ENCODE results near the gene ZNF423.
A peak's percentile ranks its signal among the peaks of the same experiment; 100 is the strongest.

The ZNF423 gene

GRCh38 chr16:49454426-49455180, 401.3 kb downstream of the ZNF423 start:
- Histone ChIP-seq H3K36me3 (no peaks in the 10 kb centered on the region), H3K4me3 (no peak overlapping the region), H3K4me1 (no peaks in the 10 kb centered on the region), H3K9me3 (no peaks in the 10 kb centered on the region), H3K27me3 (peaks cover 0 to 29% of the 10 kb centered on the region in 2 donors), H3K27ac (no peak overlapping the region)
- peak in 1 of 2 donors; percentile 40 for DNase-seq
- intact Hi-C loops (cut with DNase I; ENCODE audit: low total_unique reads): no loop called here
- no peak for TF ChIP-seq CTCF (IDR thresholded peaks at IDR 0.05)

GRCh38 chr16:49453983-49454382, 401.9 kb downstream of the ZNF423 start:
- Histone ChIP-seq H3K4me1 (no peaks in the 10 kb centered on the region), H3K27ac (no peak overlapping the region), H3K27me3 (peaks cover 0 to 29% of the 10 kb centered on the region in 2 donors), H3K4me3 (no peak overlapping the region), H3K9me3 (no peaks in the 10 kb centered on the region), H3K36me3 (no peaks in the 10 kb centered on the region)
- intact Hi-C loops (cut with DNase I; ENCODE audit: low total_unique reads): no loop called here
- DNase-seq: peak in 1 of 2 donors; percentile 15
- no peak for TF ChIP-seq CTCF (IDR thresholded peaks at IDR 0.05)

GRCh38 chr16:49453021-49453420, 402.9 kb downstream of the ZNF423 start:
- H3K27ac ChIP-seq: no peak overlapping the region
- TF ChIP-seq CTCF (IDR thresholded peaks at IDR 0.05): no peak
- intact Hi-C loops (cut with DNase I; ENCODE audit: low total_unique reads): no loop called here

GRCh38 chr16:49452578-49452977, 403.3 kb downstream of the ZNF423 start:
- Histone ChIP-seq H3K27ac (no peak overlapping the region), H3K9me3 (no peaks in the 10 kb centered on the region), H3K4me3 (no peak overlapping the region), H3K36me3 (no peaks in the 10 kb centered on the region), H3K4me1 (no peaks in the 10 kb centered on the region), H3K27me3 (peaks cover 0 to 29% of the 10 kb centered on the region in 2 donors)
- peak in 1 of 2 donors; percentile 38 for DNase-seq
- TF ChIP-seq CTCF (IDR thresholded peaks at IDR 0.05): no peak
- intact Hi-C loops (cut with DNase I; ENCODE audit: low total_unique reads): no loop called here

More at GRCh38 chr16:49453021-49453420, 402.9 kb downstream of the ZNF423 start:
- H3K36me3 ChIP-seq: no peaks in the 10 kb centered on the region
- DNase-seq: peak in 1 of 2 donors; percentile 28
- no peaks in the 10 kb centered on the region for H3K4me1 ChIP-seq
- no peak overlapping the region for H3K4me3 ChIP-seq
- H3K27me3 ChIP-seq: peaks cover 0 to 29% of the 10 kb centered on the region in 2 donors
- H3K9me3 ChIP-seq: no peaks in the 10 kb centered on the region

- peak in 1 of 2 donors; percentile 41 for DNase-seq
- Histone ChIP-seq H3K27me3 (peaks cover 0 to 29% of the 10 kb centered on the region in 2 donors), H3K4me1 (no peaks in the 10 kb centered on the region), H3K36me3 (no peaks in the 10 kb centered on the region), H3K27ac (no peak overlapping the region), H3K4me3 (no peak overlapping the region), H3K9me3 (no peaks in the 10 kb centered on the region)
- intact Hi-C loops (cut with DNase I; ENCODE audit: low total_unique reads): no loop called here
- TF ChIP-seq CTCF (IDR thresholded peaks at IDR 0.05): no peak
Observed at GRCh38 chr16:49452108-49452507, 403.8 kb downstream of the ZNF423 start.

Data from tibial artery (tissue), 4 donors.